Stimulated activated CD4-positive, alpha-beta T cell treated with anti-CD3 and anti-CD28 coated beads, Interleukin-1b, Interleukin-23, amount 100 ng/mL, for 48 hours (primary cell): ENCODE results near the gene PRR33.
"Not testable (repeated sequence)": the region's sequence is repeated elsewhere in the genome, so short reads cannot be mapped to it uniquely, and the experiment has no call there.

Source experiments
- DNase-seq: peaks from one replicate; pipeline ENCODE4 v3.0.0-alpha.2; 2020

The PRR33 gene

DNA sequence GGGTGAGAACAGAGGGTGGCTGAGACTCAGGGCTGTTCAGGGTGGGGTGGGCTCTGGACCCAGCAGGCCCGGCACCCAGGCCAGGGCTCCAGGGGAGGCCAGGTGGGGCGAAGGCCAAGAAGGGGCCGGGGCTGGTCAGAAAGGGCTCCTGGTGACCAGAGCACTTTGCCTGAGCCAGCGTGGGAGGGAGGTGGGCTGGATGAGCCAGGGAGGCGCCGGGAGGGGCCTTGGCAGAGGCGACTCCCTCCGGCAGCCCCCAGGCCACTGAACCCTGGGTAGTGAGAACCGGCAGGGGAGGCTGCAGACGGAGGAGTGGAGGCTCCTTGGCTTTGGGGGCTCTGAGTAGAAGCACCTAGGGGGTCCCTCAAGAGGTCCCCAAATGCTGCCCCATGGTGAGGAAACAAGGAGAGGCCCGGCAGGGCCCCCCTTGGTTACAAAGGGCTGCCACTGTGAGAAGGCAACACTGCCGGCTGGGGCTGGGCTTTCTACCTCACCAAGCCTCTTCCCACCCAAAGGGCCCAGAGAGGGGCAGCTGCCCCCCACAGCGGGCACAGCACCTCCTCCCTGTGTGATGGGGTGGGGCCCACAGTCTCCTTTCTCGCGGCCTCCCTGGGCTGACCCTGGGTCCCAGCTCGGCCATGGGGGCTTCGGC, 17.1 kb downstream of the PRR33 start:
- not testable (repeated sequence) for DNase-seq

DNA sequence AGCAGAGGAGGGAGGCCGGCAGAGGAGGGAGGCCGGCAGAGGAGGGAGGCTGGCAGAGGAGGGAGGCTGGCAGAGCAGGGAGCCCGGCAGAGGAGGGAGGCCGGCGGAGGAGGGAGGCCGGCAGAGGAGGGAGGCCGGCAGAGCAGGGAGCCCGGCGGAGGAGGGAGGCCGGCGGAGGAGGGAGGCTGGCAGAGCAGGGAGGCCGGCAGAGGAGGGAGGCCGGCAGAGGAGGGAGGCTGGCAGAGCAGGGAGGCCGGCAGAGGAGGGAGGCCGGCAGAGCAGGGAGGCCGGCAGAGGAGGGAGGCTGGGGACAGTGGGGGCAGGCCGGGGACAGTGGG, 17.9 kb downstream of the PRR33 start:
- DNase-seq = not testable (repeated sequence)

DNA sequence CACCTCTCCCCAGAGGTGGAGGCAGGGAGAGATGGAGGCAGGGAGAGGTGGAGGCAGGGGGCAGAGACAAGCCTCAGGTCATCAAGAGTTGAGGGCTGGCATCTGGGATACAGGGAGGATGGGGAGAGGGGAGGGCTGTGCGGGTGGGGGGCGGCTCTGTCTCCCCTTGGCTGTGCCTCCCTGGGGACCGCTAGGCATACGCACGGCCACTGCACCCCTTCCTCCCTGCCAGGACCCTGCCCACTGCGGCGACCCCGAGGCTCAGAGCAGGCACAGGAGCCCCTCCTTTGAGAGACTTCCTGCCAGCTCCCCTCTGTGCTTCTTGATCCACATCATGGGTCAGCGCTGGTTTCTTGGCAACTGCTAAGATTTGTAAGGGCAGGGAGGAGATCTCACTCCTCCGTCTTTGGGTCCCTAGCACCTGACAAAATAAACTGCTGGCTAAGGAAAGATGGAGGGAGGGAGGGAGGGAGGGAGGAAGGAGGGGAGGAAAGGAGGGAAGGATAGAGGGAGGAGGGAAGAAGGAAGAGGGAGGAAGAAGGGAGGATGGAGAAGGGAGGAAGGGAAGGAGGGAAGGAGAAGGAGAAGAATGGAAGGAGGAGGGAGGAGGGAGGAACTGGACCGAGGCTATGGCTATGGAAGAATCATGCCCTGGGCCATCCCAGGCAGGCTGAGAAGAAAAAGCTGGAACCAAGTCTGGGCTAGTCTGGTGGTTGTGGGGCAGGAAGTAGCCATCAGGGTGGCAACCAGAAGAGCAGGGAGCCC, 18.5 kb downstream of the PRR33 start:
- DNase-seq = no peak

DNA sequence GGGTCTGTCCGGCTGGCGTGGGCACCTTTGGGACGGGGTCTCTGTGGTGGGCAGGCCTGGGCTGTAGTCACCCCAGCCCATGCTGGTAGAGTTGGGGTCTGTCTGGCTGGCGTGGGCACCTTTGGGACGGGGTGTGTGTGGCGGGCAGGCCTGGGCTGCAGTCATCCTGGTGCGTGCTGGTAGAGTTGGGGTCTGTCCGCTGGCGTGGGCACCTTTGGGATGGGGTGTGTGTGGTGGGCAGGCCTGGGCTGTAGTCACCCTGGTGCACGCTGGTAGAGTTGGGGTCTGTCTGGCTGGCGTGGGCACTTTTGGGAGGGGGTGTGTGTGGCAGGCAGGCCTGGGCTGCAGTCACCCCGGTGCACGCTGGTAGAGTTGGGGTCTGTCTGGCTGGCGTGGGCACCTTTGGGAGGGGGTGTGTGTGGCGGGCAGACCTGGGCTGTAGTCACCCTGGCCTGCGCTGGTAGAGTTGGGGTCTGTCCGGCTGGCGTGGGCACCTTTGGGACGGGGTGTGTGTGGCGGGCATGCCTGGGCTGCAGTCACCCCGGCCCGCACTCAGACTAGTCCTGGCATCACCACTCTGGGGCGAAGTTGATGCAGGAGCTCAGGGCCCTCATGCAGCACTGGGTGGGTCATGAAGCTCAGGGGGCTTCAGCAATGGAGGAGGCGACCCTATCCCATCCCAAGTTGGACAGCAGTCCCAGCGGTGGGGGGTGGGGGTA, 19.3 kb downstream of the PRR33 start:
- no peak for DNase-seq

DNA sequence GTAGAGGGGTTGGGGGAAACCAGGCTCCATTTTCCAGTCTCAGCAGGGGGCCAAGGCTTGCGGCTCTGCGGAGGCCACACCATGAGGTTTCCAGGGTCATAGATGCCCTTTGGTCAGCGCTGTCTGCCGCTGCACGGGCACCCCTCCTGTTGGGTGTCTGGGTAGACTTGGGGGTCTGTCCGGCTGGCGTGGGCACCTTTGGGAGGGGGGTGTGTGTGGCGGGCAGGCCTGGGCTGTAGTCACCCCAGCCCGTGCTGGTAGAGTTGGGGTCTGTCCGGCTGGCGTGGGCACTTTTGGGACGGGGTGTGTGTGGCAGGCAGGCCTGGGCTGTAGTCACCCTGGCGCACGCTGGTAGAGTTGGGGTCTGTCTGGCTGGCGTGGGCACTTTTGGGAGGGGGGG, 20.2 kb downstream of the PRR33 start:
- DNase-seq = no peak

DNA sequence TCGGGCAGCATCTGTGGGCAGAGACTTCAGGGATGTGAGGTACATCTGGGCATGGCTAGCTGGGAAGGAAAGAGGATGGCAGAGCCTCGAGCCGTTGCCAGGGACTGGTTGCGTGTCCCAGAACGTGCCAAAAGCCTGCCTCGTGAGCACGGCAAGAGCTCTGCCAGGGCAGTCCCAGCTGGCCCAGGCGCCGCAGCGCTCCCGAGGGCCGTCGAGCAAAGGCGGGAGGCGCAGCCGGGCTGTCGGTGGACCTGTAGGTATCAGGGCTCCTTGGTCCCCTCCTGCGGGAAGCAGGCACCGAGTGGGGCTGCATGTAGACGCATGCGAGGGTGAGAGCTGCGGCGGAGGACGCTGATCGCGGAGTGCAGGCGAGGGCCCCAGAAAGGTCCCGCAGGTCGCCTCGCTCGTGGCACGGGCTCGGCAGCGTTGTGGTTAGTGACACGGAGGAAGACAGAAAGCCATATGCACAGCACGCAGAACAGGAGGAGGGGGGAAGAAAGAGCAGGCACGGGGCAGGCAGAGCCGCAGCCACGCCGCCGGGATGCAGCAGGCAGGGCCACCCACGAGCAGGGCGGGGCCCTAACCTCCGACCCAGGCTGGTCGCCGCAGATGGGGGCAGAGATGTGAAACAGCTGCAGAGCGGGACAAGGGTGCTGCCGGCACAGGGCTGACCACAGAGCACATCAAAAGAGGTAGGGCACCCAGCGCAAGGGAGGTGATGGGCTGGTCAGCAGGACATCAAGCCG, 20.8 kb downstream of the PRR33 start:
- no peak for DNase-seq

DNA sequence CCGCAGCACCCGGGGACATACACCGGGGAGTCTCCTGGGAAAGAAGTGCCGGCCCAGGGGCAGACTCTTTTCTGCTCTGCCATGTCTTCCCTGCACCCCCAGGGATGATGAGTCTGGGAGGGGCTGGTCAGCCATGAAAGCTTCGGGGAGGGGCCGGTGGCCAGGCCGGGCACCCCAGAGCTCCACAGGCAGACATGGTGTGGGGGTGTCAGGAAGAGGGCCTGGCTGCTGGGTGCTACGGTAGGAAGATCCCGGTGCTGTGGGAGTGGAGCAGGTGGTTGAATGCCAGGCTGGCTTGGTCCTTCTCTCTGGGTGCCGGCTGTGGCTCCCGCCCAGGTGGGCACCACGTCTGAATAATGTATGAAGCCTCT, 21.4 kb downstream of the PRR33 start:
- DNase-seq = no peak

DNA sequence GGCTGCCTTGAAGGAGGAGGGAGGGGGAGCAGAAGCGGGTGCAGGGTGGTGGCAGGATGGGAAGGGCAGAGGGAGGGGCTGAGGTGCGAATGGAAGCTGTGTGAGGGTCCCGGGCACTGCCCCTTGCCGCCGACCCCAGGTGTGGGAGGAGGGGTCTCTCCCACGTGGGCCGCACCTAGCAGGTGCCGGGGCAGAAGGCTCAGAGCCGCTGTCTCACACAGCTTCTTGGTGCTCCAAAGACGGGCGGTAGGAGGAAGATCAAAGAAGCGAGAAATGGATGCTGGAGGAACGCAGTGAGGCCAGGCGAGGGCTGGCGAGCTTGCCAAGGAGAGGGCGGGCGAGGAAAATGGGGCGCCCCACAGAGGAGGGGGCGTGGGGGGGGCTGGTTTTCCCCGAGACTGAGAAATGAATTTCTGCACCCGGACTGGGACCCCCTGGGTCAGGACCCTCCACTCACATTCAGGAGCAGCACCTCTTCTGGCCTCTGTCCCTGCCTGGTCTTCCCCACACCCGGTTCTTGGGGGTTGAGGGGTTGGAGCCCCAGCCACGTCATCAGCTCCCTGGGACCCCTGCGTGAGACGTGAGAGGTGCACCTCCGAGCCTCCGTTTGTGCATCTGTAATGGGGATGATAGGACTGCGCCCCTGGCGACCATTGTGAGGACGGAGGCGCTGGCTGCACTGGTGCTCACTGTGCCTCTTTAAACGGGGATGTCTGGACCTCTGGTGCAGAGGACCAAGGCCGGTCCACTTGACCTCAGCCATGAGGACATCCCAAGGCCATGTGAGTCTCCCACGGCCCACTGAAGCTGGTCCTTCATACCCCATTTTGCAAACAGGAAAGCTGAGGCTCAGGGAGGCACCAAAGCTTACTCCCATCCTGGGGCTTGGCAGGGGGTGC, 22.0 kb downstream of the PRR33 start:
- DNase-seq = no peak

DNA sequence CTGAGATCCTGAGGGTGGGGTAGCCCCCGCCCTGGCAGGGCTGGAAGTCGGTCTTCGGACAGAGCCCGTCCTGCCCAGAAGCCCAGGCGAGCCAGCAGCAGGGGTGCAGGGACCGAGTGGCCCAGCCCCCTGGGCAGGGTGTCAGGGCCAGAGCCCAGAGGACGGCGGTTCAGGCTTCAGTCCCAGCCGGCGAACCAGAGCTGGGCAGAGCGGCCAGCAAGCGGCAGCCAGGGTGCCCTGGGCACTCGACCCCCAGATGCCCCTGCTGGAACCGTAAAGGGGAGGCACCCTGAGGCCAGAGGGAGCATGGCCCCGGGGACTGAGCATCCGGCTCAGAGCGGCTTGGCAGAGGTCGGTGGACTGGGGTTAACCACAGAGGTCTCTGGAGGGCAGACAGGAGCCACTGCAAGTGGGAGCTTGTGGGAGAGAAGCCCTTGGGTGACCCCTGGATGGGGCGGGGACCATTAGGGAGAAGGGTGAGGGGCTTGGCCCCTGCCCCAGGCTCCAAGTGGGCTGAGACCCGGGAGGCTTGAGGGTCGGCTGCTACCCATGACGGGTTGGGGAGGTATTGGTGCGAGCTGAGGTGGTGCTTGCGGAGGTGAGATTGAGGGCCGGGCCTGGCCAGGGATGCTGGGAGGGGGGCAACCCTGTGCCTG, 22.9 kb downstream of the PRR33 start:
- no peak for DNase-seq

DNA sequence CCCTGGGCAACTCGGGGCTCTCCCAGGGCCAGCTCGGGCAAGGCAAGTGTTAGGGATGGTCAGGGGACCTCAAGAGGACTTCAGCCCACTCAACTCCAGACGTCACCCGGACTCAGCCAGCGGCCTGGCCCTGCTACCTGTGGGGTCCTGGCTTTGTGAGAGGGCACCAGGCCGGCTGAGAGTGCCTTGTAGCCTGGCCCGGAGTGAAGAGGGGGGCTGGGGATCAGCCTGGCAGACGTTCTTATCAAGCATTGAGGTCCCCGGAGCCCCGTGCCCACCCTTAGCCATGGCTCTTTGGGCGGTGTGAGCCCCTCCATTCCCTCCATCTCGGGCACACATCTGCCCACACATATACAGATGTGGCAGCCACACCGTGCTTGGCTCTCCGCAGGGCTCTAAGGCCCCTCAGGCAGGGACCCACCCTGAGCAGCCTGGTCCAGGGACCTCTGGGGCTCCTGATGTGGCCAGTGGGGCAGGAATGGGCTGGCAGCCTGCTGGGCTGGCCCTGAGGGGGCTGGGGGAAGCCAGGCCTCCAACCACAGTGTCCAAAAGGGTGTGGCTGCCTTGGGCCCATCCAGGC, 23.5 kb downstream of the PRR33 start:
- DNase-seq = no peak

DNA sequence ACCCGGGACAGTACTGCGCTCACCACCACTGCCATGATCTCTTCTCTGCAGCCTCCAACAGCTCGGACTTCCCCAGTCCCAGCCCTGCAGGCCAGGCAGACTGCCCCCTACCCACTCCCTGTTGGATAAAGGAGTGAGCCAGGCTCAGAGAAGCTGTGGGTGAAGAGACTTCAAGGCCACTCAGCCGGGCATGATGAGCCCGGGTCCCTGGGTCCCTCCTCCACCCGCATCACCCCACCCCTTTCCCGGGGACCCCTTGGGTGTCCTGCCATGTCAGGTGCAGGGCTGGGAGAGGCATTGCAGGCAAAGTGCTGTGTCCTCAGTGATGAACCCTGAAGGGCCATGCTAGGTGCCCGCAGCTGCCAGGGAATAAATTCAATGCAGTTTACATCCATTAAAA, 24.3 kb downstream of the PRR33 start:
- no peak for DNase-seq

DNA sequence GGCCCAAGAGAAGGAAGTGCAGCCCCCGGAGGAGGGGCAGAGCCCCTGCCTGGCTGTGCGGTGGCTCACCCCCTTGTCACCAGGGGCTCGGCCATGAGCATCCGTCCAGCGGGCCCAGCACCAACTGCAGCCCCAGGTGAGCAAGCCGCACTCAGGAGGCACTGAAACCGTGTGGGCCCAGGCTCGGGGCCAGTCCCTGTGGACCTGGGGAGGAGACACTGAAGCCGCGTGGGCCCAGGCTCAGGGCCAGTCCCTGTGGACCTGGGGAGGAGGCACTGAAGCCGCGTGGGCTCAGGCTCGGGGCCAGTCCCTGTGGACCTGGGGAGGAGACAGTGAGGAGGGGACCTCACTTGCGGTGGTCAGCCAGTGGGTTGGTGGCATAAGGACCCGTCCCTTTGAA, 24.9 kb downstream of the PRR33 start:
- no peak for DNase-seq

DNA sequence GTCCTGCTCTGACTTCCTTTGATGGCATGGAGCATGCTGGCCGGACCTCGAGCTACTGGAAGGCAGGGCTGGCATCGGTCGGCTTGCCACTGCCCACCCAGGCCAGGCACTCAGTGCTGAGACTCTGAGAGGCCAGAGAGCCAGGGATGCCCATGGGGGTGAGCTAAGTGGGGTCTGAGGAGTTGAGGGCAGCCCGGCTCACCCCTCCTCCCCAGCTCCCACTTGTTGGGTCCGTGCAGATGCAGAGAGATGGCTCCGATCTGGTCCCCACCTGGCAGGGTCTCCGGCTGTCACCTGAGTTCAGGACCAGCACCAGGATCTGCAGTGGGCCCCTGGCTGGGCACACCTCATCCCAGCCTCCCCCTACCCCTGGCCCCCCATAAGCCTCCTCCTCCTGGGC, 25.5 kb downstream of the PRR33 start:
- no peak for DNase-seq

DNA sequence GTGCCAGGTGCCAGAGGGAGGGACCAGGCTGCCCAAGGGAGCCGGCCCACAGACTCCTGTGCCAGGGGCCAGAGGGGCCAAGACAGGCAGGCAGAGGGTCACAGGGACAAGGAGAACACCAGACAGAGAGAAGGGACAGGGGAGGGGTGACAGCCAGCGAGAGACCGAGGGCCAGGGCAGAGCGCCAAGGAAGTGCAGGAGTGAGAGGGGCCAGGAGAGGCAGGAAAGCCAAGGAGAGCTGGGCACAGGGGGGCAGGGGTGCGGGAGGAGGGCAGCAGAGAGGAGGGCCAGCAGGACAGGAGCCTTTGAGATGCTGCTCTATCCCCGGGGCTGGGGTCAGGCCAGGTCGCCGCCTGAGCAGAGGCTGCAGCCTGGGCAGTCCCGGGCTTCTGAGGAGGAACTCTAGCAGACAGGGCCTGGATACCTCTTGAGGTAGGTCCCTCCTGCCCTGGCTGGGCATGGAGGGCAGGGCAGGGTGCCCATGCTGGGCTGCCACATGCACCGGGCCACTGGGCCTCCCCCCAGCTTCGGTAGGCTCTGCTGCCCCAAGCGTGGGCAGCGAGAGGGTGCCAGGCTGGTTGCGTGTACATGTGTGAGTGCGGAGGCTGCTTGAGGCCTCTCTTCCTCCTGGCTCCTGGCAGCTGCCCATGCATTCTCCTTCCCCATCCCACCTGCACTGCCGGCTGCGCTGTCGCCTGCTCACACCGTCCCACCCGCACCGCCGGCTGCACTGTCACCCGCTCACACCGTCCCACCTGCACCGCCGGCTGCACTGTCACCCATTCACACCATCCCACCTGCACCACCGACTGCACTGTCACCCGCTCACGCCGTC, 26.6 kb downstream of the PRR33 start:
- DNase-seq = no peak

DNA sequence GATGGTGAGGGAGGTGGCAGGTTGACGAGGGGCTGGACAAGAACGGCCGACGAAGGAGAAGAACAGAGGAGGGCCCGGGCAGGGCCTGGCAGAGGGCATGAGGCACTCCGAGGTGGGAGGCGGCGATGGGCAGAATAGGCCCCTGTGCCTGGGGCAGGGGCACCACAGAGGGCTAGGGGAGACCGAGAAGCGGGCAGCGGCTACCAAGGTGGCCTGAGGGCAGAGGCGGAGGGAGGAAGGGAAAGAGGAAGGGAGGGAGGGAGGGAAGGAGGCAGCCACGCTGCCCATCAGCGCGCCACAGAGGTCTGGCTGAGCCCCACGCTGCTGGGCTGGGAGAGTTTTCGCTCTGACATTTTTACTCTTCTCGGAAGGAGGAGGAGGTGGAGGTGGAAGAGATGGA, 27.5 kb downstream of the PRR33 start:
- no peak for DNase-seq

DNA sequence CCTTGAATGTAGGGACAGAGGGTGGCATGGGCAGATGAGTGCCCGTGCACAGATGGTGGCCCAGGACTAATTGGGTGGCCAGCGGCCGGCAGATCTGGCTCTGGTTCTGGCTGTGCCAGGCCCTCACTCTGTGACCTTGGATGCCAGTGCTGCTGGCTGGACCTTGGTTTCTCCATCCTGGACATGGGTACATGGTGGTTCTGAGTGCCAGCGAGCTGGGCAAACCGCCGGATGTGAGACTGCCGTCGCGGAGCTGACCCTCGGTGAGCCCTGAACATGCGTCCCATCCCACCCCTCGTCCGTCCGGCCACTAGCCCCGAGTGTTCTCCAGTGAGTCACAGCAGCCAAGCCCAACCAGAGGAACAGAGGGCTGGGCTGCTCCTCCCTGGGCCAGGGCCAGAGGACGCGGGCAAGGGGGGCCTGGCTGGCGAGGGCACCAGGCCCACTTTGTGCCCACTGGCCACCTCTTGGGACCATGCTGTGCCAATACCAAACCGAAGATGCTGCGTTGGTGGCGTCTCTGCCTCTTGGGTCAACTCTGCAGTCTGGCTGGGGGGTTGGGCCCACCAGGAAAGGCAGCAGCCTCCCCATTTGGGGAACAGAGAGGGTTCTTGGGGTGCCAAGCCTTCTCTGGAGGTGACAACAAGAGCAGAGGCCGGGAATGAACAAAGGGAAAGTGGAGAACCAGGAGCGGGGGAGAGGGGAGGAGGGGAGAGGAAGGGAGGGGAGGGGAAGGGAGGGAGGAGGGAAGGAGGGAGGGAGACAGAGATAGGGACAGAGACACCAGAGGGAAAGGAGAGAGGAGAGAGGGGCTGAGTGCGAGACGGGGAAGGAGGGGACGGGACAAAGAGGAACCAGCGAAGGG, 28.1 kb downstream of the PRR33 start:
- DNase-seq = no peak

DNA sequence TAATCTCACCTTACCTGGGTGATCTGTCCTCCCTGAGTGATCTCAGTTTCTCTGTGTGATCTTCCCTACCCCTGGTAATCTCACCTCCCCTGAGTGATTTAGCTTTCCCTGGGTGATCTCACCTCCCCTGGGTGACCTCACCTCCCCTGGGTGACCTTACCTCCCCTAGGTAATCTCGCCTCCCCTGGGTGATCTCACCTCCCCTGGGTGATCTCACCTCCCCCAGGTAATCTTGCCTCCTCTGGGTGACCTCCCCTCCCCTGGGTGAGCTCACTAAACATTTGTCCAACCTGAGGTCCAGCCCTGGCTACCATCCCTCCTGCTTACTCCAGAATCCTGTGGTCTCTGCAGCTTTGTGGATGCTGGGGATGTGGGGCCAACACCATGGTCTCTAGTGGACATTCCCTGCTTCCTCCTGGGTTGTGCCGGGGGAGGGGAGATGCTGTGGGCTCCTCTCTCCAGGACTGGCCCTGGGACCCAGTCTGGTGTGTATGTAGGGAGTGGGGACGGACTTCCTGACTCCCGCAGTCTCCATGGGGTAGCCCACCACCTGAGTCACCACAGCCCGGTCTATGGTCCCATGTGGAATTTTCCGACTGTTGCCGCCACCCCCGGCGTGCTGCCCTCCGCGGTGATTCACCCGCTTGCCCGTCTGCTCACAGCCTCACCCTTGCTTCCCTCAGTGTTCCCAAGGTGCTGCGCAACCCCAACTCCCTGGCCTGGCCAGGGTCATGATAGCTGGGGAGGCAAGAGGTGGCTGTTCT, 28.9 kb downstream of the PRR33 start:
- DNase-seq = no peak
